ENCODE results near the gene C4A.
"Not testable (repeated sequence)": the region's sequence is repeated elsewhere in the genome, so short reads cannot be mapped to it uniquely, and the experiment has no call there.

- TF ChIP-seq CTCF (conservative IDR thresholded peaks at IDR 0.05; ENCODE audit: low read length); EZH2phosphoT487 (IDR thresholded peaks at IDR 0.05; ENCODE audit: borderline replicate concordance, low read depth, low read length): not testable (repeated sequence)
Measured at GRCh38 chr6:32042276-32042675, 60.4 kb downstream of the C4A start.
